GM19025 (cell line): Measurements from ENCODE around the gene CWC22.

Experiments used
- ATAC-seq: cut with Tn5 transposase; IDR thresholded peaks from one replicate; pipeline ENCODE4 v1.9.1; 2021; ENCODE audit warnings: mild to moderate bottlenecking, low read depth, moderate library complexity; ENCODE audit not compliant: unreplicated experiment

CWC22 gene

GRCh38 chr2:179910735-179911113, 96.4 kb downstream of the CWC22 start:
- ATAC-seq = no peak

- ATAC-seq = no peak
Measured at GRCh38 chr2:179909845-179910734, 97.0 kb downstream of the CWC22 start.

- no peak for ATAC-seq
Measured at GRCh38 chr2:179900655-179901054, 106.4 kb downstream of the CWC22 start.

- ATAC-seq = no peak
Measured at GRCh38 chr2:179899666-179900065, 107.4 kb downstream of the CWC22 start.

GRCh38 chr2:179898873-179899272, 108.2 kb downstream of the CWC22 start:
- ATAC-seq = peak; percentile 58
